ENCODE data around the gene GPR87.

Gene GPR87

DNA sequence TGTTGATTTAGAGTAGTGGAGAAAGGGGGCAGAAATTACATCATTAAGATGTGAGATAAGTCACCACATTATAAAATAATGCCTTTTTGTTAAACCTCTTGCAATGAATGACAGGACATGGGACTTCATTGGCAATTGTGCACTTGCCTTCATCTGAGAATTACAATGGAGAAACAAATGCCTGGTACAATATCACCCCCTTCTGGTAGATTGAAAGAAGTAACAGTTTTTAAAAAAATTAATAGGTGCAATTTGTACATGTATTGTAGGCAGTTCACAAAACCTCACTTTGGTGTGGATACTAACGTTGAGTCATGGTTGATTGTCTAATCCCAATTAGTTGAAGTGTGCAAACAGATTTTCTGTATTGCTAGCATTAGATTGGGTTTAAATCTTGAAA lies 33.7 kb downstream of the GPR87 start:
- TF ChIP-seq CTCF (IDR thresholded peaks at IDR 0.05; ENCODE audit: extremely low read depth, insufficient read depth, missing control alignments), result peak; percentile 44
- in situ Hi-C loops (cut with MboI; ENCODE audit: low pct_unique_long_range_greater_than_20kb, low sequenced_read_pairs, unreplicated experiment), result no loop called here

GRCh38 chr3:151281671-151282324 lies 34.8 kb downstream of the GPR87 start:
- TF ChIP-seq CTCF (IDR thresholded peaks at IDR 0.05; ENCODE audit: extremely low read depth, insufficient read depth, missing control alignments), result no peak
- DNase-seq (ENCODE audit: low spot score), result no peak
- in situ Hi-C loops (cut with MboI; ENCODE audit: low pct_unique_long_range_greater_than_20kb, low sequenced_read_pairs, unreplicated experiment), result no loop called here

More for the DNA sequence above, 33.7 kb downstream of the GPR87 start:
- peak; percentile 51 for DNase-seq (ENCODE audit: low spot score)

GRCh38 chr3:151278230-151278629 lies 38.4 kb downstream of the GPR87 start, which contains the start of gene P2RY14:
Gene P2RY14, minus strand, starts transcription at chr3:151278542. Its CDS starts 64,226 bp downstream, at chr3:151214316.
- in situ Hi-C loops (cut with MboI; ENCODE audit: low pct_unique_long_range_greater_than_20kb, low sequenced_read_pairs, unreplicated experiment), result loop anchor here (5.0 kb wide), 2 partner anchors 51 to 106 kb away; no protein-coding TSS in a partner anchor
- TF ChIP-seq CTCF (IDR thresholded peaks at IDR 0.05; ENCODE audit: extremely low read depth, insufficient read depth, missing control alignments), result no peak
- no peak for DNase-seq (ENCODE audit: low spot score)

DNA sequence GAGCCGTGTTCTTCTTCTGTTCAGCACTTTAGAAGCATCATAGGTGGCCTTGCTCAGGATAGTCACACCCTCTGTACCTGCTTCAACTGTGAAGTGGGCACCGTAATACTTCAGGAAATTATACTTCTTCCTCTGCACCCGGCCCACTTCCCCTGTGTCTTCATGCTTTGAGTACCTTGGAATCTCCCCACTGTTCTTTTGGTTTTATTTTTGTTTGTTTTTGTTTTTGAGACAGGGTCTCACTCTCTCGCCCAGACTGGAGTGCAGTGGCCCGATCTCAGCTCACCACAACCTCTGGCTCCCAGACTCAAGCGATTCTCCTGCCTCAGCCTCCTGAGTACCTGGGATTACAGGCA lies 40.0 kb downstream of the GPR87 start:
- no peak for DNase-seq (ENCODE audit: low spot score)
- no peak for TF ChIP-seq CTCF (IDR thresholded peaks at IDR 0.05; ENCODE audit: extremely low read depth, insufficient read depth, missing control alignments)
- in situ Hi-C loops (cut with MboI; ENCODE audit: low pct_unique_long_range_greater_than_20kb, low sequenced_read_pairs, unreplicated experiment), result loop anchor here (5.0 kb wide), 2 partner anchors 49 to 104 kb away; no protein-coding TSS in a partner anchor

DNA sequence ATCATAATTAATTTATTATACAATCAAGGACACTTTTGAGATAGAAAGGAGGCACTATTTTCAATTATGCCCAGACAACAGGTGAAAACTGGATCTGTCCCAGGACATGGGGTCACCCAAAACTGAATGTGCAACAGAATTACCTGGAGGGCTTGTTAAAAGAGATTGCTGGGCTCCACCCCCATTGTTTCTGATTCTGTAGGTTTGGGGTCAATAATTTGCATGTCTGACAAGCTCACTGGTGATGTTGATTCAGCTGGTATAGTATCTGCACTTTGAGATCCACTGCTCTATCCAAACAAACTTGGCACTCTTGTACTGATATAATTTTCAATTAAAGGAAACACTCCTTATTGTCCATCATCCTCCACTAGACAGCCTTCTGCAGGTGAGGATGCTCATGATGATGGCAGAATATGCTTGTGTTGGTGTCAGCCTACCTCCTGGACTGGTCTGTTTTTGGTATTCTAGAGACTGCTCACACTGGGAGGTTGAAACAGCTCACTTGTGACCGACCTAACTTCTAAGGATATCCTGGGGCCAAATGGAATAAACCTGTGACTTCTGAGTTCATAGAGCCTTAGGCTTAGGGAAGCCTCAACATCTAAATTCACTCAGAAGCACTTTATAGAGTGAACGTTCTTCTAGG lies 40.5 kb downstream of the GPR87 start:
- in situ Hi-C loops (cut with MboI; ENCODE audit: low pct_unique_long_range_greater_than_20kb, low sequenced_read_pairs, unreplicated experiment), result loop anchor here (5.0 kb wide), 2 partner anchors 49 to 104 kb away; no protein-coding TSS in a partner anchor
- no peak for TF ChIP-seq CTCF (IDR thresholded peaks at IDR 0.05; ENCODE audit: extremely low read depth, insufficient read depth, missing control alignments)
- no peak for DNase-seq (ENCODE audit: low spot score)

DNA sequence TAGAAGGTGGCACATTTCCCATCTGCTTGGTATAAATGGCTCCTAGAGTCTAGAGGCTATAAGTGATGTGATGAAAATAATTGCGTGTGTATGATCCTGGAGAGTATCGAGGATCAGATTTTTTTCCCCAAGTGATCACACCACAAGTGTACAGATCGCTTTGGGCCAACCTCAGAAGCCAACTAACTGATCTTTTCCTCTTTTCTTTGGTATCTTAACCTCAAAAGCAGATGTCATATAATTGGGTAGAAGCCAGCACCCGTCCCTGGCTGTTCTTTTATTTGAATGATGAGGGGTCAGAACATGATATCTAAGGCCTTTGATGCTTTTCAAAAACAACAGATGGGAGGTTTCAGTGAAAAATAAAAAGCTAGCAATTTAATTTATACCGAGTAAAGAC lies 41.5 kb downstream of the GPR87 start:
- no peak for DNase-seq (ENCODE audit: low spot score)
- in situ Hi-C loops (cut with MboI; ENCODE audit: low pct_unique_long_range_greater_than_20kb, low sequenced_read_pairs, unreplicated experiment), result loop anchor here (5.0 kb wide), 2 partner anchors 48 to 103 kb away; no protein-coding TSS in a partner anchor
- no peak for TF ChIP-seq CTCF (IDR thresholded peaks at IDR 0.05; ENCODE audit: extremely low read depth, insufficient read depth, missing control alignments)

Measured in GM13977 (cell line).